K562 (cell line): ENCODE data around the gene BIVM.
"Not testable (repeated sequence)": the region's sequence is repeated elsewhere in the genome, so short reads cannot be mapped to it uniquely, and the experiment has no call there.

Experiments used
- MED1 ChIP-seq: sonication (generic); formaldehyde crosslinking; IDR thresholded peaks from 2 replicates; pipeline ENCODE4 v1.8.1; 2023; ENCODE audit warnings: missing genetic modification reagents, borderline replicate concordance
- RBM39 ChIP-seq: fragments of 200-400 bp; formaldehyde crosslinking; optimal IDR thresholded peaks from 2 replicates; pipeline ENCODE3; 2018; ENCODE audit warnings: low read depth, low read length

DNA sequence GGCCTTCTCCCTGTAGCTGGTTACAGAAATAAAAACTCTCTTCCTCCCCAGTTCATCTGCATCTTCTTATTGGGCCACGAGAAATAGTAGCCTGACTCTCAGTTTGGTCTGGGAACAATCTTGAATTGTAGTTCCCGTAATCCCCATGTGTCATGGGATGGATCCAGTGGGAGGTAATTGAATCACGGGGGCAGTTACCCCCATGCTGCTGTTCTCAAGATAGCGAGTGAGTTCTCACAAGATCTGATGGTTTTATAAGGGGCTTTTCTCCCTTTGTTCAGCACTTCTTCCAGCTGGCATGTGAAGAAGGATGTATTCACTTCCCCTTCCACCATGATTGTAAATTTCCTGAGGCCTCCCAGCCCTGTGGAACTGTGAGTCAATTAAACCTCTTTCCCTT, 18.3 kb upstream of the BIVM start:
- not testable (repeated sequence) for TF ChIP-seq MED1 (CRISPR knock-in tag); RBM39
